Spleen (tissue), 11 donors: ENCODE data around the gene ATP6V0A4. TPM values are rescaled to one million over a fixed set of nuclear protein-coding genes. Genes with fewer than 3 reads are reported as not detected.
"Not testable (repeated sequence)": the region's sequence is repeated elsewhere in the genome, so short reads cannot be mapped to it uniquely, and the experiment has no call there.

Experiments
- DNase-seq: peaks from one replicate; pipeline ENCODE4 v3.0.0-alpha.2; 2020
- H3K27ac ChIP-seq, 8 donors: fragments of 200-600 bp; sonication (generic) in 7 of 8; 1 replicate in 4 of 8; 2 replicates in 4 of 8; pipeline versions ENCODE4 v1.5.0 to v1.8.0; 2016 to 2021; ENCODE audit warnings: inconsistent platforms in 4 of 8, mild to moderate bottlenecking in 4 of 8, moderate library complexity in 1 of 8
- H3K27me3 ChIP-seq, 7 donors: fragments of 200-600 bp; sonication (generic) in 6 of 7; replicated peaks in 1 of 7; 1 replicate in 4 of 7; 2 replicates in 3 of 7; pipeline versions ENCODE4 v1.5.0 to v1.8.0; 2016 to 2021; ENCODE audit warnings: inconsistent platforms in 3 of 7, mild to moderate bottlenecking in 1 of 7
- H3K36me3 ChIP-seq, 6 donors: fragments of 200-600 bp; sonication (generic) in 5 of 6; 1 replicate in 4 of 6; 2 replicates in 2 of 6; pipeline versions ENCODE4 v1.5.0 to v1.8.0; 2016 to 2021; ENCODE audit warnings: inconsistent platforms in 2 of 6
- H3K4me1 ChIP-seq, 6 donors: fragments of 200-600 bp; sonication (generic) in 5 of 6; 1 replicate in 3 of 6; 2 replicates in 3 of 6; pipeline versions ENCODE4 v1.5.0 to v1.8.0; 2016 to 2021; ENCODE audit warnings: inconsistent platforms in 3 of 6
- H3K4me3 ChIP-seq, 8 donors: fragments of 200-600 bp; sonication (generic) in 7 of 8; 1 replicate in 4 of 8; 2 replicates in 4 of 8; pipeline versions ENCODE4 v1.5.0 to v1.8.0; 2016 to 2021; ENCODE audit warnings: inconsistent platforms in 4 of 8, mild to moderate bottlenecking in 4 of 8, moderate library complexity in 2 of 8
- H3K9me3 ChIP-seq, 8 donors: fragments of 200-600 bp; sonication (generic) in 7 of 8; 1 replicate in 4 of 8; 2 replicates in 4 of 8; pipeline versions ENCODE4 v1.5.0 to v1.8.0; 2016 to 2021; ENCODE audit warnings: inconsistent platforms in 4 of 8
- POLR2A ChIP-seq, 3 donors: fragments of 450-650 bp; IDR thresholded peaks; one replicate each; pipeline ENCODE4 v1.5.1; 2017; ENCODE audit warnings: antibody characterized with exemption in 3 of 3, mild to moderate bottlenecking in 1 of 3
- POLR2AphosphoS5 ChIP-seq, 3 donors: sonication (generic); formaldehyde crosslinking; IDR thresholded peaks; one replicate each; pipeline ENCODE4 v1.5.1; 2017; ENCODE audit warnings: antibody characterized with exemption in 3 of 3
- WGBS, 5 donors: extraction: QIAGEN DNeasy Blood & Tissue Kit in 3 of 5; methylation state at CpG; one replicate each; pipeline versions ENCODE4 v1.1.5 to v1.1.7; 2013 to 2018; 5-methylcytosine and 5-hydroxymethylcytosine counted together
- intact Hi-C: fragments of 100-400 bp; cut with DNase I; formaldehyde crosslinking; loops from one replicate; pipeline ENCODE4 v1.15.0; 2023; ENCODE audit warnings: low total_unique reads
- polyA plus RNA-seq, 3 donors: library from polyadenylated mRNA; stranded (reverse); fragments of 200-250 nt; gene quantifications; one replicate each; pipeline ENCODE4 v1.2.1, GENCODE V29; 2013
- total RNA-seq, 7 donors: library from RNA; depleted of rRNA in 3 of 7; stranded (reverse); fragments of >200 nt in 3 of 7; fragmentation: NEBNext Ultra II Directional in 4 of 7; extraction: Animal tissue kit (Norgen Biotek cat#: 25700) in 4 of 7; gene quantifications; one replicate each; pipeline versions ENCODE4 v1.1.0 to v1.2.1, GENCODE V29; 2016 to 2021
- TF ChIP-seq, protein P1 (sequence below), 11 experiments: fragments of 200-600 bp in 7 of 11; fragments of 450-650 bp in 4 of 11; sonication (generic) in 4 of 11; IDR thresholded peaks in 8 of 11; conservative IDR thresholded peaks in 3 of 11; 1 replicate in 7 of 11; 2 replicates in 4 of 11; pipeline versions ENCODE4 v1.4.0 to v1.8.0; 2016 to 2021; ENCODE audit warnings: antibody characterized with exemption in 11 of 11, inconsistent platforms in 4 of 11, mild to moderate bottlenecking in 1 of 11
- donor health status: healthy with polysubstance abuse.
- donor health status: DM: no; HTN: no; CAD: no; lungs with moderate emphysema.
- donor health status: DM: no; HTN: no; CAD: no.
- donor health status: Bipolar disorder and iron deficiency.
- donor health status: healthy.
- donor health status: DM: no; HTN: no; CAD: no.
- donor health status: DM: yes; HTN: yes; CAD: no.

ATP6V0A4 gene
- total and polyA plus RNA-seq, 10 donors: not detected

GRCh38 chr7:138698281-138698680 lies 99.7 kb downstream of the ATP6V0A4 start:
- TF ChIP-seq, protein P1, sequence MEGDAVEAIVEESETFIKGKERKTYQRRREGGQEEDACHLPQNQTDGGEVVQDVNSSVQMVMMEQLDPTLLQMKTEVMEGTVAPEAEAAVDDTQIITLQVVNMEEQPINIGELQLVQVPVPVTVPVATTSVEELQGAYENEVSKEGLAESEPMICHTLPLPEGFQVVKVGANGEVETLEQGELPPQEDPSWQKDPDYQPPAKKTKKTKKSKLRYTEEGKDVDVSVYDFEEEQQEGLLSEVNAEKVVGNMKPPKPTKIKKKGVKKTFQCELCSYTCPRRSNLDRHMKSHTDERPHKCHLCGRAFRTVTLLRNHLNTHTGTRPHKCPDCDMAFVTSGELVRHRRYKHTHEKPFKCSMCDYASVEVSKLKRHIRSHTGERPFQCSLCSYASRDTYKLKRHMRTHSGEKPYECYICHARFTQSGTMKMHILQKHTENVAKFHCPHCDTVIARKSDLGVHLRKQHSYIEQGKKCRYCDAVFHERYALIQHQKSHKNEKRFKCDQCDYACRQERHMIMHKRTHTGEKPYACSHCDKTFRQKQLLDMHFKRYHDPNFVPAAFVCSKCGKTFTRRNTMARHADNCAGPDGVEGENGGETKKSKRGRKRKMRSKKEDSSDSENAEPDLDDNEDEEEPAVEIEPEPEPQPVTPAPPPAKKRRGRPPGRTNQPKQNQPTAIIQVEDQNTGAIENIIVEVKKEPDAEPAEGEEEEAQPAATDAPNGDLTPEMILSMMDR (IDR thresholded peaks at IDR 0.05 in 8 of 11, conservative IDR thresholded peaks at IDR 0.05 in 3 of 11): no peak
- no peak for TF ChIP-seq POLR2A (IDR thresholded peaks at IDR 0.05)
- no peak for TF ChIP-seq POLR2AphosphoS5 (IDR thresholded peaks at IDR 0.05)
- Histone ChIP-seq H3K4me3 (no peak overlapping the region), H3K36me3 (no peaks in the 10 kb centered on the region), H3K27ac (no peak overlapping the region), H3K4me1 (no peaks in the 10 kb centered on the region), H3K27me3 (no peaks in the 10 kb centered on the region), H3K9me3 (no peaks in the 10 kb centered on the region)
- WGBS, 5 donors: 89 to 96% (median 93%) methylated on average over 7 of the region's 7 CpGs
- no peak for DNase-seq
- intact Hi-C loops: no loop called here

- no peak for DNase-seq
- H3K4me1 ChIP-seq: no peaks in the 10 kb centered on the region
- TF ChIP-seq POLR2A (IDR thresholded peaks at IDR 0.05) (no peak), POLR2AphosphoS5 (IDR thresholded peaks at IDR 0.05) (no peak)
- TF ChIP-seq, protein P1 (IDR thresholded peaks at IDR 0.05 in 8 of 11, conservative IDR thresholded peaks at IDR 0.05 in 3 of 11): no peak
- H3K27me3 ChIP-seq: no peaks in the 10 kb centered on the region
- no peaks in the 10 kb centered on the region for H3K9me3 ChIP-seq
- WGBS, 5 donors: 36 to 95% (median 70%) methylated on average over 2 of the region's 2 CpGs
- intact Hi-C loops: no loop called here
- no peak overlapping the region for H3K4me3 ChIP-seq
- no peaks in the 10 kb centered on the region for H3K36me3 ChIP-seq
- H3K27ac ChIP-seq: no peak overlapping the region
Observed at GRCh38 chr7:138697535-138698182, 100.3 kb downstream of the ATP6V0A4 start.

- not testable (repeated sequence) for H3K27me3 ChIP-seq, DNase-seq
- WGBS, 5 donors: 85 to 97% (median 92%) methylated on average over 9 of the region's 9 CpGs
Observed at GRCh38 chr7:138695776-138696175, 102.2 kb downstream of the ATP6V0A4 start.

DNA sequence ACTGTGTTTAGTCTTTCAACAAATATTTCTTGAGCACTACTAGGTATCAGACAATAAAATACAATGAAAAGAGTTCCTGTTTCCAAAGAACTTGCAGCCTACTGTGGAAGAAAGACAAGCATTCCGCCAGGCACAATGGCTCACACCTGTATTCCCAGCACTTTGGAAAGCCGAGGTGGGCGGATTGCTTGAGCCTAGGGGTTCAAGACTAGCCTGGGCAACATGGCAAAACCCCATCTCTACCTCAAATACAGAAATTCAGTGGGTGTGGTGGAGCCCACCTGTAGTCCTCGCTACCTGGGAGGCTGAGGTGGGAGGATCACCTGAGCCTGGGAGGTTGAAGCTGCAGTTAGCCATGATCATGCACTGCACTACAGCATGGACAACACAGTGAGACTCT lies 102.9 kb downstream of the ATP6V0A4 start:
- Histone ChIP-seq H3K4me3 (no peak overlapping the region), H3K36me3 (no peaks in the 10 kb centered on the region), H3K27me3 (no peaks in the 10 kb centered on the region), H3K4me1 (no peaks in the 10 kb centered on the region), H3K27ac (no peak overlapping the region), H3K9me3 (no peaks in the 10 kb centered on the region)
- intact Hi-C loops: no loop called here
- WGBS, 5 donors: 85 to 98% (median 95%) methylated on average over 3 to 4 of the region's 4 CpGs
- no peak for TF ChIP-seq POLR2AphosphoS5 (IDR thresholded peaks at IDR 0.05)
- no peak for TF ChIP-seq POLR2A (IDR thresholded peaks at IDR 0.05)
- TF ChIP-seq, protein P1 (IDR thresholded peaks at IDR 0.05 in 8 of 11, conservative IDR thresholded peaks at IDR 0.05 in 3 of 11): no peak
- no peak for DNase-seq

More at GRCh38 chr7:138695776-138696175, 102.2 kb downstream of the ATP6V0A4 start:
- H3K4me3 ChIP-seq, H3K9me3 ChIP-seq, intact Hi-C loops, H3K4me1 ChIP-seq, H3K27ac ChIP-seq, H3K36me3 ChIP-seq: not testable (repeated sequence)
